Peyer's patch (tissue), 4 donors: Measurements from ENCODE around the gene POP4. TPM values are rescaled to one million over a fixed set of nuclear protein-coding genes. Genes with fewer than 3 reads are reported as not detected.

Experiments
- DNase-seq, 3 donors: peaks; one replicate each; pipeline ENCODE4 v3.0.0-alpha.2; 2017 to 2019
- H3K27ac ChIP-seq, 4 donors: fragments of 200-600 bp; sonication (generic); one replicate each; pipeline ENCODE4 v1.5.1; 2016 to 2019
- H3K27me3 ChIP-seq, 2 donors: fragments of 200-600 bp; sonication (generic); one replicate each; pipeline ENCODE4 v1.5.1; 2019
- H3K36me3 ChIP-seq, 3 donors: fragments of 200-600 bp; sonication (generic); one replicate each; pipeline ENCODE4 v1.5.1; 2016 to 2019
- H3K4me1 ChIP-seq, 4 donors: fragments of 200-600 bp; sonication (generic); one replicate each; pipeline ENCODE4 v1.5.1; 2016 to 2019
- H3K4me3 ChIP-seq, 4 donors: fragments of 200-600 bp; sonication (generic); 1 replicate in 3 of 4; 2 replicates in 1 of 4; pipeline ENCODE4 v1.5.1; 2016 to 2019; ENCODE audit warnings: mild to moderate bottlenecking in 1 of 4
- H3K9me3 ChIP-seq, 4 donors: fragments of 200-600 bp; sonication (generic); one replicate each; pipeline ENCODE4 v1.5.1; 2016 to 2019; ENCODE audit warnings: mild to moderate bottlenecking in 1 of 4
- POLR2A ChIP-seq, 2 donors: fragments of 450-650 bp; IDR thresholded peaks; one replicate each; pipeline ENCODE4 v1.5.1; 2017; ENCODE audit warnings: antibody characterized with exemption in 2 of 2, mild to moderate bottlenecking in 2 of 2, moderate library complexity in 2 of 2
- total RNA-seq, 4 donors: library from RNA; depleted of rRNA; stranded (reverse); fragments of >200 nt; gene quantifications; one replicate each; pipeline ENCODE4 v1.1.0, GENCODE V29; 2016
- TF ChIP-seq, protein P1 (sequence below), 6 experiments: fragments of 450-650 bp in 4 of 6; fragments of 200-600 bp in 2 of 6; sonication (generic) in 1 of 6; IDR thresholded peaks; one replicate each; pipeline ENCODE4 v1.5.1; 2017 to 2019; ENCODE audit warnings: antibody characterized with exemption in 6 of 6, mild to moderate bottlenecking in 3 of 6, moderate library complexity in 1 of 6

Gene POP4
- total RNA-seq, 4 donors from 2014 or later: 43.7 to 50.9 (median 49.1) TPM

GRCh38 chr19:29651622-29652394 lies 45.7 kb downstream of the POP4 start:
- Histone ChIP-seq H3K4me3 (no peak overlapping the region), H3K36me3 (no peaks in the 10 kb centered on the region), H3K4me1 (no peaks in the 10 kb centered on the region), H3K27me3 (no peaks in the 10 kb centered on the region), H3K9me3 (no peaks in the 10 kb centered on the region), H3K27ac (no peak overlapping the region)
- TF ChIP-seq, protein P1, sequence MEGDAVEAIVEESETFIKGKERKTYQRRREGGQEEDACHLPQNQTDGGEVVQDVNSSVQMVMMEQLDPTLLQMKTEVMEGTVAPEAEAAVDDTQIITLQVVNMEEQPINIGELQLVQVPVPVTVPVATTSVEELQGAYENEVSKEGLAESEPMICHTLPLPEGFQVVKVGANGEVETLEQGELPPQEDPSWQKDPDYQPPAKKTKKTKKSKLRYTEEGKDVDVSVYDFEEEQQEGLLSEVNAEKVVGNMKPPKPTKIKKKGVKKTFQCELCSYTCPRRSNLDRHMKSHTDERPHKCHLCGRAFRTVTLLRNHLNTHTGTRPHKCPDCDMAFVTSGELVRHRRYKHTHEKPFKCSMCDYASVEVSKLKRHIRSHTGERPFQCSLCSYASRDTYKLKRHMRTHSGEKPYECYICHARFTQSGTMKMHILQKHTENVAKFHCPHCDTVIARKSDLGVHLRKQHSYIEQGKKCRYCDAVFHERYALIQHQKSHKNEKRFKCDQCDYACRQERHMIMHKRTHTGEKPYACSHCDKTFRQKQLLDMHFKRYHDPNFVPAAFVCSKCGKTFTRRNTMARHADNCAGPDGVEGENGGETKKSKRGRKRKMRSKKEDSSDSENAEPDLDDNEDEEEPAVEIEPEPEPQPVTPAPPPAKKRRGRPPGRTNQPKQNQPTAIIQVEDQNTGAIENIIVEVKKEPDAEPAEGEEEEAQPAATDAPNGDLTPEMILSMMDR (IDR thresholded peaks at IDR 0.05): no peak
- TF ChIP-seq POLR2A (IDR thresholded peaks at IDR 0.05): no peak
- no peak for DNase-seq

- no peak overlapping the region for H3K4me3 ChIP-seq
- H3K9me3 ChIP-seq: no peaks in the 10 kb centered on the region
- H3K27me3 ChIP-seq: no peaks in the 10 kb centered on the region
- H3K4me1 ChIP-seq: no peaks in the 10 kb centered on the region
- H3K36me3 ChIP-seq: no peaks in the 10 kb centered on the region
- DNase-seq: peak in 1 of 3 donors; percentile 9
- no peak overlapping the region for H3K27ac ChIP-seq
- TF ChIP-seq, protein P1 (IDR thresholded peaks at IDR 0.05): no peak
Observed at GRCh38 chr19:29653398-29653797, 47.3 kb downstream of the POP4 start.

- H3K9me3 ChIP-seq: no peaks in the 10 kb centered on the region
- no peaks in the 10 kb centered on the region for H3K4me1 ChIP-seq
- no peaks in the 10 kb centered on the region for H3K27me3 ChIP-seq
- DNase-seq: peak in 1 of 3 donors; percentile 25
- no peaks in the 10 kb centered on the region for H3K36me3 ChIP-seq
- TF ChIP-seq, protein P1 (IDR thresholded peaks at IDR 0.05): no peak
- no peak for TF ChIP-seq POLR2A (IDR thresholded peaks at IDR 0.05)
- no peak overlapping the region for H3K4me3 ChIP-seq
- H3K27ac ChIP-seq: no peak overlapping the region
Observed at GRCh38 chr19:29655648-29656335, 49.7 kb downstream of the POP4 start.

DNA sequence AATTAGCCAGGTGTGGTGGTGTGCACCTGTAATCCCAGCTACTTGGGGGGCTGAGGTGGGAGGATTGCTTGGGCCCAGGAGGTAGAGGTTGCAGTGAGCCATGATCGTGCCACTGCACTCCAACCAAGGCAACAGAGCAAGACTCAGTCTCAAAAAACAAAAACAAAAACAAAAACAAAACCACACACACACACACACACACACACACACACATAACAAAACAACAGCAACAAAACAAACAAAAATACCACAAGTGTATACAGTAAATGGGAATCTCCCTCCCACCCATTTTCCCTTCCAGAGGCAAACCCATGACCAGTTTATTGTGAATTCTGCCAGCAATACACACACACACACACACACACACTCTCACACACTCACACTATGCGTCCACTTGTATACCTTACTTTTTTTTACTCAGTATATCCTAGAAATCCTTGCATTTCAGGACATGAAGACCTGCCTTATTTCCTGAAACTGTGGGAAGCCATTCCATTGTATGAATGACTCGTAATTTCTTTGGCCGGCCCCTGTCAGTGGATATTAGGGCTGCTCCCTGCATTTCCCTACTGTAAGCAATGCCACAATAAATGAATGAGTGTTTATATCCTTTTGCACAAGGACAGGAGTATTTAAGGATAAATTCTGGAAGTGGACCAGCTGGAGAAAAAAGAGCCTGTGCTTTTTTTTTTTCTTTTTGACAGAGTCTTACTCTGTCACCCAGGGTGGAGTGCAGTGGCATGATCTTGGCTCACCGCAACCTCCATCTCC lies 52.3 kb downstream of the POP4 start:
- Histone ChIP-seq H3K4me3 (no peak overlapping the region), H3K27me3 (no peaks in the 10 kb centered on the region), H3K36me3 (no peaks in the 10 kb centered on the region), H3K27ac (no peak overlapping the region), H3K4me1 (peaks cover 0 to 6% (median 0%) of the 10 kb centered on the region in 4 donors), H3K9me3 (no peaks in the 10 kb centered on the region)
- DNase-seq: no peak
- TF ChIP-seq, protein P1 (IDR thresholded peaks at IDR 0.05): no peak
- TF ChIP-seq POLR2A (IDR thresholded peaks at IDR 0.05): no peak

- TF ChIP-seq, protein P1 (IDR thresholded peaks at IDR 0.05): no peak
- TF ChIP-seq POLR2A (IDR thresholded peaks at IDR 0.05): no peak
- H3K36me3 ChIP-seq: no peaks in the 10 kb centered on the region
- peaks cover 0 to 17% (median 0%) of the 10 kb centered on the region in 4 donors for H3K4me1 ChIP-seq
- no peak for DNase-seq
- H3K4me3 ChIP-seq: no peak overlapping the region
- H3K27ac ChIP-seq: no peak overlapping the region
- H3K9me3 ChIP-seq: no peaks in the 10 kb centered on the region
- H3K27me3 ChIP-seq: no peaks in the 10 kb centered on the region
Observed at GRCh38 chr19:29660835-29661234, 54.8 kb downstream of the POP4 start.
